Body of pancreas (tissue), 4 donors: Measurements from ENCODE around the gene LHFPL6. TPM values are rescaled to one million over a fixed set of nuclear protein-coding genes. Genes with fewer than 3 reads are reported as not detected.

Experiments
- ATAC-seq: fragments of 150-250 bp; one replicate; pipeline ENCODE4 v1.9.1; 2016
- DNase-seq, 4 donors: peaks; one replicate each; pipeline ENCODE4 v3.0.0-alpha.2; 2019
- H3K27ac ChIP-seq, 4 donors: fragments of 200-600 bp; sonication (generic); 1 replicate in 3 of 4; 2 replicates in 1 of 4; pipeline versions ENCODE4 v1.5.1 to v1.6.1; 2016 to 2019; ENCODE audit warnings: mild to moderate bottlenecking in 1 of 4, mixed read lengths in 1 of 4, moderate library complexity in 1 of 4
- H3K27me3 ChIP-seq, 2 donors: fragments of 200-600 bp; sonication (generic); one replicate each; pipeline ENCODE4 v1.6.0; 2016; ENCODE audit warnings: mild to moderate bottlenecking in 1 of 2
- H3K36me3 ChIP-seq, 2 donors: fragments of 200-600 bp; sonication (generic); replicated peaks in 1 of 2; 2 replicates each; pipeline ENCODE4 v1.5.1; 2016; ENCODE audit warnings: low read depth in 2 of 2; ENCODE audit not compliant: insufficient read depth in 1 of 2
- H3K4me1 ChIP-seq: fragments of 200-600 bp; sonication (generic); one replicate; pipeline ENCODE4 v1.6.0; 2016
- H3K4me3 ChIP-seq, 2 donors: fragments of 200-600 bp; sonication (generic); 1 replicate in 1 of 2; 2 replicates in 1 of 2; pipeline ENCODE4 v1.5.1; 2016 to 2019
- H3K9me3 ChIP-seq, 3 donors: fragments of 200-600 bp; sonication (generic); 1 replicate in 2 of 3; 2 replicates in 1 of 3; pipeline ENCODE4 v1.5.1; 2016
- CTCF ChIP-seq, 7 experiments: fragments of 450-650 bp in 4 of 7; fragments of 200-600 bp in 3 of 7; sonication (generic) in 3 of 7; IDR thresholded peaks; one replicate each; pipeline ENCODE4 v1.5.1; 2016 to 2019; ENCODE audit warnings: antibody characterized with exemption in 7 of 7
- POLR2A ChIP-seq, 3 donors: fragments of 450-650 bp; IDR thresholded peaks; one replicate each; pipeline ENCODE4 v1.6.1; 2016; ENCODE audit warnings: antibody characterized with exemption in 3 of 3, mild to moderate bottlenecking in 2 of 3
- whole genome bisulfite sequencing, 2 donors: methylation state at CpG; one replicate each; pipeline ENCODE4 v1.1.5; 2017; 5-methylcytosine and 5-hydroxymethylcytosine counted together
- intact Hi-C: fragments of 100-400 bp; cut with DNase I; formaldehyde crosslinking; loops from one replicate; pipeline ENCODE4 v1.15.1; 2023
- total RNA-seq, 2 donors: library from RNA; depleted of rRNA; stranded (reverse); fragments of >200 nt; gene quantifications; one replicate each; pipeline ENCODE4 v1.1.0, GENCODE V29; 2016

LHFPL6 gene
- total RNA-seq, 2 donors from 2014 or later: 18.4 to 30.7 TPM

GRCh38 chr13:39599012-39599411 is 4.0 kb downstream of the LHFPL6 start:
- Histone ChIP-seq H3K36me3 (no peaks in the 10 kb centered on the region), H3K27me3 (peaks cover 0 to 5% of the 10 kb centered on the region in 2 donors), H3K4me1 (peaks cover 11% of the 10 kb centered on the region), H3K27ac (no peak overlapping the region), H3K4me3 (no peak overlapping the region), H3K9me3 (no peaks in the 10 kb centered on the region)
- TF ChIP-seq CTCF (IDR thresholded peaks at IDR 0.05) (no peak), POLR2A (IDR thresholded peaks at IDR 0.05) (no peak)
- DNase-seq (no peak), ATAC-seq (no peak)
- WGBS, 2 donors: 15 to 18% methylated on average over 1 of the region's 1 CpG
- intact Hi-C loops: no loop called here

DNA sequence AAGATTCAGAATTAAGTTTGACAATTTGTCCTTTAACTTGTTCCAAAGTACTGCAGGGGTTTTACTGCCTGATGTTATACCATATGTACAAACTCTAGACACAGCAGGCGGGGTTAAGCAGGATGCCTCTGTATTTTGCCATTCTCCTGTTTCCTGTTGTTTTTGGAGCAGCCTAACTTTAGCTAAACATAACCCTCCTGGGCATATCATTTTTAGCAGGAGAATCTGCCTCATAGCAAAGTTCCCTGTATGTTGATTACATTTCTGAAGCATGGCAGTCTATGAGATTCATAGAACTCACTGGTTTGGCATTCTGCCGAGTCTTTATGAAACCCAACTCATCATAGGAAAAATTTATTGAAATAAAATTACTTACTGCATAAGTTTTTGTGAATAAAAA is 5.2 kb downstream of the LHFPL6 start:
- no peak overlapping the region for H3K4me3 ChIP-seq
- H3K36me3 ChIP-seq: no peaks in the 10 kb centered on the region
- H3K27ac ChIP-seq: no peak overlapping the region
- no peak for DNase-seq
- TF ChIP-seq CTCF (IDR thresholded peaks at IDR 0.05) (no peak), POLR2A (IDR thresholded peaks at IDR 0.05) (no peak)
- intact Hi-C loops: no loop called here
- H3K27me3 ChIP-seq: peaks cover 0 to 5% of the 10 kb centered on the region in 2 donors
- H3K9me3 ChIP-seq: no peaks in the 10 kb centered on the region
- ATAC-seq: no peak
- WGBS, 2 donors: 65 to 75% methylated on average over 2 of the region's 2 CpGs
- peaks cover 8% of the 10 kb centered on the region for H3K4me1 ChIP-seq

DNA sequence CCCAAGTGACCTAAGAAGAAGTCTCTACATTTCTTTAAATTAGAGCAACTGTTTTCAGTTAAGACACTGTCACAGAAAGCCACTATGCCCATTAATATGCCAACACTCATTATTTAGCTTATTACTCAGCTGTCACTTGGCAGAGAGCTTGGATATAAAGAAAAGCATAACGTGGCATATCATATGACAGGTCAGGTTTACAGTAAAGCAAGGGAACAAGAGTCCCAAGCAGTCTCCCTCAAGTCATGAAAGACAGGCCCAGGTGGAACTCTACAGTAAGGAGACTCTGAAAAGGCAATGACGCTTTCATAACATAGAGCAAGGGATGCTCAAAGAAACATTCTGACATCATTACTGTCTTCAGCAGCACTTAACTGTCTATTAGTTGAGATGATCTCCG is 6.3 kb downstream of the LHFPL6 start:
- WGBS, 2 donors: 68 to 77% methylated on average over 3 of the region's 3 CpGs
- intact Hi-C loops: no loop called here
- no peak for DNase-seq
- ATAC-seq: no peak
- Histone ChIP-seq H3K27ac (no peak overlapping the region), H3K27me3 (peaks cover 0 to 5% of the 10 kb centered on the region in 2 donors), H3K4me1 (no peaks in the 10 kb centered on the region), H3K9me3 (no peaks in the 10 kb centered on the region), H3K4me3 (no peak overlapping the region), H3K36me3 (no peaks in the 10 kb centered on the region)
- no peak for TF ChIP-seq POLR2A (IDR thresholded peaks at IDR 0.05)
- no peak for TF ChIP-seq CTCF (IDR thresholded peaks at IDR 0.05)

DNA sequence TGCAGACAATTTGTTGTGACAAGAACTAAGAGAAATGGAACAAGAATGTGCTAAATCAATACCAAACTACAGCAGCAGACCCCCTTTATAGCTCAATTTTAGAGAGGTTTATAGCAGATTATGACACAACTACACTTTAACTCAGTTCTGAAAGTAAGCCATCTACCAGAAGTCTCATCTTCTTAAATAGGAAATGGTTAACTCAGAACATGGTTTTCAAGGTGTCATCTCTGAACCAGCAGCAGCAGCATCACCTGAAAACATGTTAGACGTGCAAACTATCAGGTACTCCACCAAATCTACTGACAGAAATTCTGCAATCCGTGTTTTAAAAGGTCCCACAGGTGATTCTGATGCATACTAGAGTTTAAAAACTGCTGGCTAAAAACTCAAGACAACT is 6.8 kb downstream of the LHFPL6 start:
- Histone ChIP-seq H3K4me3 (no peak overlapping the region), H3K27ac (no peak overlapping the region), H3K27me3 (peaks cover 0 to 2% of the 10 kb centered on the region in 2 donors), H3K4me1 (no peaks in the 10 kb centered on the region), H3K36me3 (no peaks in the 10 kb centered on the region), H3K9me3 (no peaks in the 10 kb centered on the region)
- no peak for TF ChIP-seq CTCF (IDR thresholded peaks at IDR 0.05)
- no peak for TF ChIP-seq POLR2A (IDR thresholded peaks at IDR 0.05)
- DNase-seq: no peak
- intact Hi-C loops: no loop called here
- WGBS, 2 donors: 50 to 65% methylated on average over 2 of the region's 2 CpGs
- ATAC-seq: no peak

DNA sequence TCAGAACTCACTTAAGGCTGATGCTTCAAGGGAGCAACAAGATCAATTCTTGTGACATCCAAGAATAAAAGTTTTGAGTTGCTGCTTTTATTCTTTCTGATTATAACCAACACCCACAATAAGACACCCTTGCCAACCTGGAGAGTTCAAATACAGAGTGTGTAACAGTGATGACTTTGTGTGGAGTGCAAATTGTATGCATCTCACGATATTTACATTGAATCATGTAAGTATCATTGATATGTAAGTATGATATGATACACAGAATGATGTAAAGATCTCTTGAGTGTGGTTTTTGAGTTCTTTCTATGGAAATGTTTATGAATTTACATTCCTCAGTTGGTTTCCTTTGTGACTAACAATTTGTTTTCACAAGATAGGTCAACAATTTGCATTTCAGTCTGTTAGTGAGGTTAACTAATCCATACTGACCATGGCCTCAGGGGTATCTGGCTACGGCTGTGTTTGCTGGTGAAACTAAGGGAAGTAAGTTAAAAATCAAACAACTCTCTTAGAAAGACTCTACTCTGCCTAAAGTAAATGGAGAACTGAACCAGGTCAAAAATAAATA is 12.4 kb downstream of the LHFPL6 start:
- H3K9me3 ChIP-seq: no peaks in the 10 kb centered on the region
- no peak for TF ChIP-seq POLR2A (IDR thresholded peaks at IDR 0.05)
- no peak for TF ChIP-seq CTCF (IDR thresholded peaks at IDR 0.05)
- no peak for ATAC-seq
- WGBS, 2 donors: 35 to 47% methylated on average over 2 of the region's 2 CpGs
- no peaks in the 10 kb centered on the region for H3K36me3 ChIP-seq
- no peak overlapping the region for H3K27ac ChIP-seq
- no peak for DNase-seq
- H3K4me1 ChIP-seq: no peaks in the 10 kb centered on the region
- H3K27me3 ChIP-seq: no peaks in the 10 kb centered on the region
- no peak overlapping the region for H3K4me3 ChIP-seq
- intact Hi-C loops: no loop called here
